Sigmoid colon (tissue), 4 donors: ENCODE data around the gene ERGIC3.
A peak's percentile ranks its signal among the peaks of the same experiment; 100 is the strongest.

Experiments used
- EP300 ChIP-seq, 4 donors: sonication (generic); formaldehyde crosslinking; IDR thresholded peaks; one replicate each; pipeline ENCODE4 v1.6.1; 2017; ENCODE audit warnings: antibody characterized with exemption in 4 of 4
- POLR2A ChIP-seq, 2 donors: fragments of 450-650 bp; IDR thresholded peaks; one replicate each; pipeline ENCODE4 v1.6.1; 2016; ENCODE audit warnings: antibody characterized with exemption in 2 of 2, mild to moderate bottlenecking in 2 of 2, moderate library complexity in 2 of 2
- POLR2AphosphoS5 ChIP-seq, 4 donors: sonication (generic); formaldehyde crosslinking; IDR thresholded peaks; one replicate each; pipeline ENCODE4 v1.6.1; 2017; ENCODE audit warnings: antibody characterized with exemption in 4 of 4
- TF ChIP-seq, protein P1 (sequence below), 4 experiments: fragments of 450-650 bp in 3 of 4; fragments of 200-600 bp in 1 of 4; IDR thresholded peaks; one replicate each; pipeline ENCODE4 v1.5.1; 2016 to 2019; ENCODE audit warnings: antibody characterized with exemption in 4 of 4, mild to moderate bottlenecking in 3 of 4, moderate library complexity in 2 of 4

DNA sequence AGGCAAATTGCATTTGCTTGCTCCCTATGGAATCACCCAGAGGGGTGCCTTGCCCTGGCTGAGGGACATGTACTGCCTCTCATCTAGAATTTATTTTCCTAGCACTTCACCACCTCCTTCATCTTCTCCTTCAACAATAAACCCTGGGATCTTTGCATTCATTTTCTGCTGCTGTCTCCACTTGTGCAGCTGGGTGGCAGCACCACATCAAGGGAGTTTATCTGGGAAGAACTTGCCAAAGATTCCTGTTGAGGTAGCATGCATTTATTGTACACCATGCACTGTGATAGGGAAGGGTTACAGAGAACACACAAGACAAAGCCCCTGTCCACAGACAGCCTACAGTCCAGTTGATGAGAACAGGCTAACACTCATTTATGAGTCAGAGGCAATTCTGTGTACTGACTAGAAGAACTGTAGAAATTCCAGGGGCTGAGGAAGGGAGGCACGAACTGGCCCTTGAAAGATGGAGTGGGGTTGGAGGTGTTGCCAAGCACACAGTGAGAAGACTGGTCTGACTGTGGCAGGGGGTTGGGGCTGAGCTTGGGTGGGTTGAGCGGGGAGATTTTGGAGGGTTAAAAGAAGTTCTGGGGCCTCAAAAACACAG, 30.0 kb upstream of the ERGIC3 start:
- TF ChIP-seq, protein P1, sequence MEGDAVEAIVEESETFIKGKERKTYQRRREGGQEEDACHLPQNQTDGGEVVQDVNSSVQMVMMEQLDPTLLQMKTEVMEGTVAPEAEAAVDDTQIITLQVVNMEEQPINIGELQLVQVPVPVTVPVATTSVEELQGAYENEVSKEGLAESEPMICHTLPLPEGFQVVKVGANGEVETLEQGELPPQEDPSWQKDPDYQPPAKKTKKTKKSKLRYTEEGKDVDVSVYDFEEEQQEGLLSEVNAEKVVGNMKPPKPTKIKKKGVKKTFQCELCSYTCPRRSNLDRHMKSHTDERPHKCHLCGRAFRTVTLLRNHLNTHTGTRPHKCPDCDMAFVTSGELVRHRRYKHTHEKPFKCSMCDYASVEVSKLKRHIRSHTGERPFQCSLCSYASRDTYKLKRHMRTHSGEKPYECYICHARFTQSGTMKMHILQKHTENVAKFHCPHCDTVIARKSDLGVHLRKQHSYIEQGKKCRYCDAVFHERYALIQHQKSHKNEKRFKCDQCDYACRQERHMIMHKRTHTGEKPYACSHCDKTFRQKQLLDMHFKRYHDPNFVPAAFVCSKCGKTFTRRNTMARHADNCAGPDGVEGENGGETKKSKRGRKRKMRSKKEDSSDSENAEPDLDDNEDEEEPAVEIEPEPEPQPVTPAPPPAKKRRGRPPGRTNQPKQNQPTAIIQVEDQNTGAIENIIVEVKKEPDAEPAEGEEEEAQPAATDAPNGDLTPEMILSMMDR (IDR thresholded peaks at IDR 0.05): peak; percentile 21 to 45 (median 38)
- TF ChIP-seq POLR2A (IDR thresholded peaks at IDR 0.05) (no peak), POLR2AphosphoS5 (IDR thresholded peaks at IDR 0.05) (no peak), EP300 (IDR thresholded peaks at IDR 0.05) (no peak)
